ENCODE measurements around the gene RUVBL2.

RUVBL2 gene

GRCh38 chr19:49010453-49010852, 16.8 kb downstream of the RUVBL2 start:
- no peak for DNase-seq (ENCODE audit: low read depth in 1 of 2, low spot score in 1 of 2)
- TF ChIP-seq, protein P1, sequence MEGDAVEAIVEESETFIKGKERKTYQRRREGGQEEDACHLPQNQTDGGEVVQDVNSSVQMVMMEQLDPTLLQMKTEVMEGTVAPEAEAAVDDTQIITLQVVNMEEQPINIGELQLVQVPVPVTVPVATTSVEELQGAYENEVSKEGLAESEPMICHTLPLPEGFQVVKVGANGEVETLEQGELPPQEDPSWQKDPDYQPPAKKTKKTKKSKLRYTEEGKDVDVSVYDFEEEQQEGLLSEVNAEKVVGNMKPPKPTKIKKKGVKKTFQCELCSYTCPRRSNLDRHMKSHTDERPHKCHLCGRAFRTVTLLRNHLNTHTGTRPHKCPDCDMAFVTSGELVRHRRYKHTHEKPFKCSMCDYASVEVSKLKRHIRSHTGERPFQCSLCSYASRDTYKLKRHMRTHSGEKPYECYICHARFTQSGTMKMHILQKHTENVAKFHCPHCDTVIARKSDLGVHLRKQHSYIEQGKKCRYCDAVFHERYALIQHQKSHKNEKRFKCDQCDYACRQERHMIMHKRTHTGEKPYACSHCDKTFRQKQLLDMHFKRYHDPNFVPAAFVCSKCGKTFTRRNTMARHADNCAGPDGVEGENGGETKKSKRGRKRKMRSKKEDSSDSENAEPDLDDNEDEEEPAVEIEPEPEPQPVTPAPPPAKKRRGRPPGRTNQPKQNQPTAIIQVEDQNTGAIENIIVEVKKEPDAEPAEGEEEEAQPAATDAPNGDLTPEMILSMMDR (IDR thresholded peaks at IDR 0.05; ENCODE audit: insufficient read depth, low read length): no peak
- Histone ChIP-seq H3K27me3 (ENCODE audit: insufficient read depth, poor library complexity, severe bottlenecking) (no peaks in the 10 kb centered on the region), H3K4me3 (replicated peaks; ENCODE audit: insufficient read depth, low read length) (no peak overlapping the region), H3K27ac (replicated peaks) (no peak overlapping the region)

DNA sequence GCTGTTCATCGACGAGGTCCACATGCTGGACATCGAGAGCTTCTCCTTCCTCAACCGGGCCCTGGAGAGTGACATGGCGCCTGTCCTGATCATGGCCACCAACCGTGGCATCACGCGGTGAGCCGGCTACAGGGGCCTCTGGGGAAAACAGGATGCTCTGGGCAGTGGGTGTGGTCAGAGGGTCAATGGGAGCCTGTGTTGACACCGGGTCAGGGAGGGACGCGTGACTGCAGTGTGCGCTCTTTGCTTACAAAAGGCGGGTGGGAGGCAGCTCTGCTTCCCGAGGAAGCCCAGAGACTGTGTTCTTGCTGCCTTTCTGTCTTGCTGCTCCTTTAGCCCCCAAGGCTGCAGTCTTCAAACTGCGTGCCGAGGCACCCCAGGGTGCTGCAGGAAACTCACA, 17.5 kb downstream of the RUVBL2 start:
- Histone ChIP-seq H3K27ac (replicated peaks) (no peak overlapping the region), H3K27me3 (ENCODE audit: insufficient read depth, poor library complexity, severe bottlenecking) (no peaks in the 10 kb centered on the region), H3K4me3 (replicated peaks; ENCODE audit: insufficient read depth, low read length) (no peak overlapping the region)
- TF ChIP-seq POLR2AphosphoS5 (IDR thresholded peaks at IDR 0.05; ENCODE audit: low read depth): no peak
- TF ChIP-seq, protein P1 (IDR thresholded peaks at IDR 0.05; ENCODE audit: insufficient read depth, low read length): no peak
- TF ChIP-seq SPI1 (IDR thresholded peaks at IDR 0.05; ENCODE audit: borderline replicate concordance, low read depth): no peak
- TF ChIP-seq GABPA (IDR thresholded peaks at IDR 0.05; ENCODE audit: low read depth): no peak
- TF ChIP-seq, protein P2, sequence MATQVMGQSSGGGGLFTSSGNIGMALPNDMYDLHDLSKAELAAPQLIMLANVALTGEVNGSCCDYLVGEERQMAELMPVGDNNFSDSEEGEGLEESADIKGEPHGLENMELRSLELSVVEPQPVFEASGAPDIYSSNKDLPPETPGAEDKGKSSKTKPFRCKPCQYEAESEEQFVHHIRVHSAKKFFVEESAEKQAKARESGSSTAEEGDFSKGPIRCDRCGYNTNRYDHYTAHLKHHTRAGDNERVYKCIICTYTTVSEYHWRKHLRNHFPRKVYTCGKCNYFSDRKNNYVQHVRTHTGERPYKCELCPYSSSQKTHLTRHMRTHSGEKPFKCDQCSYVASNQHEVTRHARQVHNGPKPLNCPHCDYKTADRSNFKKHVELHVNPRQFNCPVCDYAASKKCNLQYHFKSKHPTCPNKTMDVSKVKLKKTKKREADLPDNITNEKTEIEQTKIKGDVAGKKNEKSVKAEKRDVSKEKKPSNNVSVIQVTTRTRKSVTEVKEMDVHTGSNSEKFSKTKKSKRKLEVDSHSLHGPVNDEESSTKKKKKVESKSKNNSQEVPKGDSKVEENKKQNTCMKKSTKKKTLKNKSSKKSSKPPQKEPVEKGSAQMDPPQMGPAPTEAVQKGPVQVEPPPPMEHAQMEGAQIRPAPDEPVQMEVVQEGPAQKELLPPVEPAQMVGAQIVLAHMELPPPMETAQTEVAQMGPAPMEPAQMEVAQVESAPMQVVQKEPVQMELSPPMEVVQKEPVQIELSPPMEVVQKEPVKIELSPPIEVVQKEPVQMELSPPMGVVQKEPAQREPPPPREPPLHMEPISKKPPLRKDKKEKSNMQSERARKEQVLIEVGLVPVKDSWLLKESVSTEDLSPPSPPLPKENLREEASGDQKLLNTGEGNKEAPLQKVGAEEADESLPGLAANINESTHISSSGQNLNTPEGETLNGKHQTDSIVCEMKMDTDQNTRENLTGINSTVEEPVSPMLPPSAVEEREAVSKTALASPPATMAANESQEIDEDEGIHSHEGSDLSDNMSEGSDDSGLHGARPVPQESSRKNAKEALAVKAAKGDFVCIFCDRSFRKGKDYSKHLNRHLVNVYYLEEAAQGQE (IDR thresholded peaks at IDR 0.05; ENCODE audit: insufficient replicate concordance, low read depth): no peak
- no peak for DNase-seq (ENCODE audit: low read depth in 1 of 2, low spot score in 1 of 2)

GRCh38 chr19:49014123-49014869, 20.6 kb downstream of the RUVBL2 start:
- no peak for DNase-seq (ENCODE audit: low read depth in 1 of 2, low spot score in 1 of 2)
- no peak overlapping the region for H3K27ac ChIP-seq (replicated peaks)
- H3K4me3 ChIP-seq (replicated peaks; ENCODE audit: insufficient read depth, low read length): no peak overlapping the region
- peaks cover 16% of the 10 kb centered on the region for H3K27me3 ChIP-seq (ENCODE audit: insufficient read depth, poor library complexity, severe bottlenecking)
- TF ChIP-seq POLR2AphosphoS5 (IDR thresholded peaks at IDR 0.05; ENCODE audit: low read depth) (no peak), SPI1 (IDR thresholded peaks at IDR 0.05; ENCODE audit: borderline replicate concordance, low read depth) (no peak), GABPA (IDR thresholded peaks at IDR 0.05; ENCODE audit: low read depth) (no peak)
- TF ChIP-seq, protein P2 (IDR thresholded peaks at IDR 0.05; ENCODE audit: insufficient replicate concordance, low read depth): no peak
- TF ChIP-seq, protein P1 (IDR thresholded peaks at IDR 0.05; ENCODE audit: insufficient read depth, low read length): no peak

DNA sequence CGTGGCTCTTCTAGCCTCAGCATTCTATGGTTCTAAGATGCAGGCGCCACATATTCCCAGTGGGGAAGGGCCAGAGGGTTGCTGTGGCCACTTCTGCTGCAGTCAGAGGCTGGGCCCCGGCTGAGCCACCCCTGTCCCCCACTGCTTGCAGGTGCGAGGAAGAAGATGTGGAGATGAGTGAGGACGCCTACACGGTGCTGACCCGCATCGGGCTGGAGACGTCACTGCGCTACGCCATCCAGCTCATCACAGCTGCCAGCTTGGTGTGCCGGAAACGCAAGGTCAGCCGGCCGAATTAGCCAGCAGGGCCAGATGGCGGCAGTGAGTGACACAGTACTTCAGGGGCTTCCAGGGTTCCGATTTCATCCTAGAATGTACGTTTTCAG, 21.2 kb downstream of the RUVBL2 start:
- no peak for DNase-seq (ENCODE audit: low read depth in 1 of 2, low spot score in 1 of 2)
- Histone ChIP-seq H3K4me3 (replicated peaks; ENCODE audit: insufficient read depth, low read length) (no peak overlapping the region), H3K27me3 (ENCODE audit: insufficient read depth, poor library complexity, severe bottlenecking) (peaks cover 22% of the 10 kb centered on the region), H3K27ac (replicated peaks) (no peak overlapping the region)
- no peak for TF ChIP-seq GABPA (IDR thresholded peaks at IDR 0.05; ENCODE audit: low read depth)
- no peak for TF ChIP-seq SPI1 (IDR thresholded peaks at IDR 0.05; ENCODE audit: borderline replicate concordance, low read depth)
- TF ChIP-seq, protein P2 (IDR thresholded peaks at IDR 0.05; ENCODE audit: insufficient replicate concordance, low read depth): no peak
- TF ChIP-seq, protein P1 (IDR thresholded peaks at IDR 0.05; ENCODE audit: insufficient read depth, low read length): no peak
- TF ChIP-seq POLR2AphosphoS5 (IDR thresholded peaks at IDR 0.05; ENCODE audit: low read depth): no peak
